RWPE1 (cell line): ENCODE measurements around the gene MRPL39.

Experiments
- CTCF ChIA-PET: fragments of 350-600 bp; sonication (Branson Sonifier 250); formaldehyde crosslinking; extraction: SDS; loops from one replicate; lab custom pipeline; 2021; lab: Yijun Ruan, JAX
- POLR2A ChIA-PET: fragments of 400-600 bp; formaldehyde crosslinking; extraction: SDS; loops from one replicate; lab custom pipeline; 2020; ENCODE audit warnings: antibody characterized with exemption; ENCODE audit not compliant: low non-redundant PET; lab: Yijun Ruan, JAX
- DNase-seq: peaks from one replicate; pipeline ENCODE4 v3.0.0; 2012; ENCODE audit warnings: low spot score
- H3K27ac ChIP-seq: fragments of 450-650 bp; 2 replicates; pipeline ENCODE4 v1.5.1; 2017
- TF ChIP-seq, protein P1 (sequence below): fragments of 450-650 bp; conservative IDR thresholded peaks from 2 replicates; pipeline ENCODE4 v1.5.1; 2017; ENCODE audit warnings: low read depth, mild to moderate bottlenecking

Gene MRPL39

DNA sequence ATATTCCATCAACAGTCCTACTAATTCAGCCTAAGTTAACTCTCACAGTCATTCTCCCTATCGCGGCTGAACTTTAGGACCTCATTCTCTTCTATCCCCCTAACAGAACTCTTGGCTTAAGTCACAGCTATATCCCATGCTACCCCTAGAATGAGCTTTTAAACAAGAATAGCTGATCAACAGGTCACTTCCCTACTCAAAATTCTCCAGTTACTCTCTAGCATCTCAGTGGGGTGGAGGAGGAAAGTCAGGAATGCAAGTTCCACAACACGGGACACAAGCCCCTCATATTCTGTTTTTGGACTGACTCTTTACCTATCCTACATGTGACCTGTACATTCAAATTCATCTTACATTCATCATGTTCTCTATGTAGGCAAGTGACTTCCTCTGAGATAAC, 21.0 kb downstream of the MRPL39 start:
- POLR2A ChIA-PET, result no interaction called here
- TF ChIP-seq, protein P1, sequence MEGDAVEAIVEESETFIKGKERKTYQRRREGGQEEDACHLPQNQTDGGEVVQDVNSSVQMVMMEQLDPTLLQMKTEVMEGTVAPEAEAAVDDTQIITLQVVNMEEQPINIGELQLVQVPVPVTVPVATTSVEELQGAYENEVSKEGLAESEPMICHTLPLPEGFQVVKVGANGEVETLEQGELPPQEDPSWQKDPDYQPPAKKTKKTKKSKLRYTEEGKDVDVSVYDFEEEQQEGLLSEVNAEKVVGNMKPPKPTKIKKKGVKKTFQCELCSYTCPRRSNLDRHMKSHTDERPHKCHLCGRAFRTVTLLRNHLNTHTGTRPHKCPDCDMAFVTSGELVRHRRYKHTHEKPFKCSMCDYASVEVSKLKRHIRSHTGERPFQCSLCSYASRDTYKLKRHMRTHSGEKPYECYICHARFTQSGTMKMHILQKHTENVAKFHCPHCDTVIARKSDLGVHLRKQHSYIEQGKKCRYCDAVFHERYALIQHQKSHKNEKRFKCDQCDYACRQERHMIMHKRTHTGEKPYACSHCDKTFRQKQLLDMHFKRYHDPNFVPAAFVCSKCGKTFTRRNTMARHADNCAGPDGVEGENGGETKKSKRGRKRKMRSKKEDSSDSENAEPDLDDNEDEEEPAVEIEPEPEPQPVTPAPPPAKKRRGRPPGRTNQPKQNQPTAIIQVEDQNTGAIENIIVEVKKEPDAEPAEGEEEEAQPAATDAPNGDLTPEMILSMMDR, result no peak
- CTCF ChIA-PET, result interaction anchor here (0.7 kb wide), 1 partner anchor 16 kb away, joined by 4 read pairs; no protein-coding TSS in a partner anchor
- no peak for DNase-seq
- no peak overlapping the region for H3K27ac ChIP-seq

DNA sequence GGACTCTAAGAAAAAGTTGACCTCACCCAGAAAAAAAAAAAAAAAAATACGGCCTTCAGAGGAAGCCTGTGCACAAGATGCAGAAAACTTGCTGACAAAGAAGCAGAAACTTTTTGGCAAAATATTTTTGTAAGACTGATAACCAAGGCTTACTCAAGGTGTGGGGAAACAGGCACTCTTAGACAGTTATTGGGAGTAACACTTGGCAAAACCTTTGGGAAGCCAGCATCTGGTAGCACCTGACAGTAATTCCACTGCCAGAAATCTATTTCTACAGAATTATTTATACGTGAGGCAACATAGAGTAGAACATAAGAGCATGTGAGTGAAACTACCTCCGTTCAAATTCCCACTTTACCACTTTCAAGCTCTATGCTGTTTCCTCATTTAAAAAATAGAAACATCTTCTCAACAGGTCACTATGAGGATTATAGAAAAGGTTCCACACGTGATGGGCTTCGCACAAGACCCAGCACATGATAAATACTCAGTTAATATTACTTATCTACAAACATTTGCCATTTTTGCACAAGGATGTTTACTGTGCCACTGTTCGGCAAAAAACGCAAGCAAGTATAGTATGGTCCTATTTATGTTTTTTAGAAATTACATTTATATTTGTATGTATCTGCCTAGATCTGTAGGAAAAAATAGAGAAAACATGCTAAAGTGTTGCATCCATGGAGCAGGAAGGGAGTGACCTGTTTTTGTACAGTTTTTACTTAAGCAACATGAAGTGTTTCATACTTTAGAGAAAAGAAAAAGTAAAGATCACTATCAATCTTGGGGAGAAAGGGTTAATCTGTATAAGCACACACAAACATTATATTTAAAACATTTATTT, 22.2 kb downstream of the MRPL39 start:
- no peak overlapping the region for H3K27ac ChIP-seq
- DNase-seq, result no peak
- TF ChIP-seq, protein P1, result no peak
- CTCF ChIA-PET, result interaction anchor here (0.7 to 1.0 kb wide), 2 partner anchors 13 to 135 kb away, joined by 3 to 6 read pairs; no protein-coding TSS in a partner anchor
- POLR2A ChIA-PET, result no interaction called here

DNA sequence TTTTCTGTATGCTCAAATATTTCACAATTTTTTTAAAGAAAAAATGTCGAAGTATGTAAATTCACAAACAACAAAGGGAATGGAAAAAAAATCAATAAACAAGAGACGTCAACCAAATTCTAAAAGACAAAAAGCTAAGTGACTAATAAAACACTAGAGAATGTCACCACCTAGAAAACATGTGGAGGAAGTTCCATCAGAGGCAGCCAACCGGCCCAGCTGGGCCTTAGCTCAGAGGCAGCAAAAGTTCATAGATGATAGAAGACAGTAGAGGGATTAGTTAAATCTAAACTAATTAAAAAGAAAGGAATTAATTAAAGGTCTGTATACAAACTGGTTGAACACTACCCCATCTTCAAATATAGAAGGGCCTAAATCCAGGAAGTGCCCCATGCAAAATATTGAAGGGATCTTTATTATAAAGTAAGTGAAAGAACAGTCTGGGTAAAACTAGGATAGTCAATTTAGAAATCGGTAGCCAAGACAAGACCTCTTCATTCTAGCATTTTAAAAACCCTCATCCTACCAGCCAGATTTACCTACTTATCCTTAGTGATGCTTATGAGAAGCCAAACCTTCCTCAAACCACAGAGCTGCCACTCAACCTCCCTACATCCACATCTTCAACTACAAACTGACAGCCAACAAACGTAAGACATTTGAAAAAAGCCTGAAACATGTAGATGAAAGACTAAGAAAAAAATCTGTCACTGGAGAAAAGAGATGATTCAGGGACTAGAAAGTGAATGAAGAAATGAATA, 23.7 kb downstream of the MRPL39 start:
- CTCF ChIA-PET, result interaction anchor here (0.6 kb wide), 3 partner anchors 17 to 785 kb away, joined by 3 to 4 read pairs (median 3); no protein-coding TSS in a partner anchor
- POLR2A ChIA-PET, result no interaction called here

DNA sequence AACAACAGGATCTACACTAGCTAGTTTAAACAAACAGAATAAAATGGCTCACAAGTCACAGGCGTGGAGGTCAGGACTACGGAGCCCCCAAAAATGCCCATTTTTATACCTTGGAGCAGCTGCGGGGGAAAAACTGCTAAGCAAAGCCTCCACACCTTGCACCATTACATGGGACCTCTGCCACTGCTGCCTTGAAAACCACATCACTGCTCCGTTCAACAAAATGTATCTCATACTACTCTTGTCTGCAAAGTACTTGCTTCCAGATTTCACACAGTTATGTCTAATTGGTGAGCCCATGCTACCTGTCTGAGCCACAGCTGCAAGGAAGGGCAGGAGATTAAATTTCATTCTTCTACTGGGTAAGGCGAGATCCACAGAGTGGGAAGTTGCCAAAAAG, 24.4 kb downstream of the MRPL39 start:
- POLR2A ChIA-PET, result no interaction called here
- CTCF ChIA-PET, result interaction anchor here (0.6 kb wide), 1 partner anchor 18 kb away, joined by 3 read pairs; no protein-coding TSS in a partner anchor
- H3K27ac ChIP-seq, result no peak overlapping the region
- TF ChIP-seq, protein P1, result no peak
- no peak for DNase-seq

More for the DNA sequence above, 23.7 kb downstream of the MRPL39 start:
- no peak overlapping the region for H3K27ac ChIP-seq
- TF ChIP-seq, protein P1, result no peak
- DNase-seq, result no peak

DNA sequence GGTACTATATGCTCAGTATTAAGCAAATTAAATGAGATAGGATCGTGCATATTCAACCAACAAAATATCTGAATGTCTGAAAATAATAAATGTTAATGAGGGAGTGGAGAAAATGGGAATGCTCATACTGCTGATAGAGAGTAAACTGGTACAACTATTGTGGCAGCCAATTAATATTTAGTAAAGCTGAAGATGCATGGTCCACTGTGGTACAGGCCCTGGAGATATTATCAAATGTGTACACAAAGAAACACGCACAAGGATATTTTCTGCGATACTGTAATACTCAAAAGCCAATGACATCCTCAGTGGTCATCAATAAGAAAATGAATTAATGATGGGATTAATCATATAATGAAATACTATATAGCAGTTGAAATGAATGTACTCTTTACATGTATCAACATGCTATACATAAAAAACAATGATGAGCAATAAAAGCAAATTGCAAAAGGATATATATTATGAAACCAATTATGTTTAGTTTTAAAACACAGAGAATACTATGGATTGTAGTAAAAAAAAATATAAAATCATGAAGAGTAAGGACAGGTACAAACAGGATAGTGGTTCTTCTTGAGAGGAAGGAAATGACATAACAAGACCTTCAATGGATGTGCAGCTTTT, 25.0 kb downstream of the MRPL39 start:
- no peak for DNase-seq
- H3K27ac ChIP-seq, result no peak overlapping the region
- TF ChIP-seq, protein P1, result no peak
- CTCF ChIA-PET, result no interaction called here
- POLR2A ChIA-PET, result no interaction called here

DNA sequence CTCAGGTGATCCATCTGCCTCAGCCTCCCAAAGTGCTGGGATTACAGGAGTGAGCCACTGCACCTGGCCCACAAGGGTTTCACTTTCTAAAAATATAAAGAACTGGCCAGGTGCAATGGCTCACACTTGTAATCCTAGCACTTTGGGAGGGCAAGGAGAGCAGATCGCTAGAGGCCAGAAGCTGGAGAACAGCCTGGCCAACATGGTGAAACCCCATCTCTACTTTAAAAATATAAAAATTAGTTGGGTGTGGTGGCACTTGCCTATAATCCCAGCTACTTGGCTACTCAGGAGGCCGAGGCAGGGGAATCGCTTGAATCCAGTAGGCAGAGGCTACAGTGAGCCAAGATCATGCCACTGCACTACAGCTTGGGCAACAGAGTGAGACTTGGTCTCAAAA, 25.7 kb downstream of the MRPL39 start:
- no peak for DNase-seq
- H3K27ac ChIP-seq, result no peak overlapping the region
- TF ChIP-seq, protein P1, result no peak
- CTCF ChIA-PET, result no interaction called here
- POLR2A ChIA-PET, result no interaction called here
